MM.1S (cell line): ENCODE data around the gene CTBP1.

ENCODE experiments used
- EZH2 ChIP-seq: fragments of 300-600 bp; sonication (generic); optimal IDR thresholded peaks from 2 replicates; pipeline ENCODE3; 2017; ENCODE audit warnings: low read depth, mild to moderate bottlenecking, antibody characterized with exemption, low read length, mixed read lengths
- EZH2phosphoT487 ChIP-seq: fragments of 300-600 bp; sonication (generic); IDR thresholded peaks from 2 replicates; pipeline ENCODE4 v1.6.1; 2018; ENCODE audit warnings: antibody characterized with exemption, low read length
- TF ChIP-seq, protein P1 (sequence below): fragments of 300-600 bp; sonication (generic); IDR thresholded peaks from 2 replicates; pipeline ENCODE4 v1.5.1; 2016; ENCODE audit warnings: antibody characterized with exemption, low read length, mixed read lengths

DNA sequence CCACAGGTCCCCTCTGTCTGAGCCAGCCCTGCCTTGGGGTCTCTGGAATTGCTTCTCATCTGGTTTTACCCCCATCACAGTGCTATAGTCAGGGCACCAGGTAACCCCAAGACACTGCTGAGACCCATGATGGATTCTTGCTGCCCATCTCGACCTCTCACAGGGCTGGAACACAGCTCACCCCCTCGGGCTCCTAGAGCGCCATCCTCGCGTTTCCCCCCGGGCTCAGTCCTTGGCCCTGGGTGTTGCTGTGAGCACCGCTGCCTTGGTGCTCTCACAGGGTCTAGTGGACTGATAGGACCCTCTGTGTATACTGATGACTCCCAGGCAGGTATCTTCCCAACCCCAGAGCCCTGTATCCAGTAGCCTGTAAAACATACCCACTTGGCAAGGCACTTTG lies 49.5 kb upstream of the CTBP1 start:
- TF ChIP-seq, protein P1, sequence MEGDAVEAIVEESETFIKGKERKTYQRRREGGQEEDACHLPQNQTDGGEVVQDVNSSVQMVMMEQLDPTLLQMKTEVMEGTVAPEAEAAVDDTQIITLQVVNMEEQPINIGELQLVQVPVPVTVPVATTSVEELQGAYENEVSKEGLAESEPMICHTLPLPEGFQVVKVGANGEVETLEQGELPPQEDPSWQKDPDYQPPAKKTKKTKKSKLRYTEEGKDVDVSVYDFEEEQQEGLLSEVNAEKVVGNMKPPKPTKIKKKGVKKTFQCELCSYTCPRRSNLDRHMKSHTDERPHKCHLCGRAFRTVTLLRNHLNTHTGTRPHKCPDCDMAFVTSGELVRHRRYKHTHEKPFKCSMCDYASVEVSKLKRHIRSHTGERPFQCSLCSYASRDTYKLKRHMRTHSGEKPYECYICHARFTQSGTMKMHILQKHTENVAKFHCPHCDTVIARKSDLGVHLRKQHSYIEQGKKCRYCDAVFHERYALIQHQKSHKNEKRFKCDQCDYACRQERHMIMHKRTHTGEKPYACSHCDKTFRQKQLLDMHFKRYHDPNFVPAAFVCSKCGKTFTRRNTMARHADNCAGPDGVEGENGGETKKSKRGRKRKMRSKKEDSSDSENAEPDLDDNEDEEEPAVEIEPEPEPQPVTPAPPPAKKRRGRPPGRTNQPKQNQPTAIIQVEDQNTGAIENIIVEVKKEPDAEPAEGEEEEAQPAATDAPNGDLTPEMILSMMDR = no peak
- no peak for TF ChIP-seq EZH2phosphoT487
- TF ChIP-seq EZH2 = no peak
